Thyroid gland (tissue), 4 donors: ENCODE results near the gene BHMT2. TPM values are rescaled to one million over a fixed set of nuclear protein-coding genes. Genes with fewer than 3 reads are reported as not detected.

ENCODE experiments used
- DNase-seq, 2 donors: peaks; one replicate each; pipeline ENCODE4 v3.0.0-alpha.2; 2019
- H3K27ac ChIP-seq, 3 donors: fragments of 200-600 bp; sonication (generic); 1 replicate in 2 of 3; 2 replicates in 1 of 3; pipeline ENCODE4 v1.5.1; 2016 to 2019; ENCODE audit warnings: mild to moderate bottlenecking in 1 of 3, moderate library complexity in 1 of 3
- H3K27me3 ChIP-seq: fragments of 200-600 bp; sonication (generic); one replicate; pipeline ENCODE4 v1.5.1; 2019
- H3K36me3 ChIP-seq, 2 donors: fragments of 200-600 bp; sonication (generic); one replicate each; pipeline ENCODE4 v1.5.1; 2016 to 2019
- H3K4me1 ChIP-seq, 2 donors: fragments of 200-600 bp; sonication (generic); one replicate each; pipeline ENCODE4 v1.5.1; 2017 to 2019
- H3K4me3 ChIP-seq, 3 donors: fragments of 200-600 bp; sonication (generic); replicated peaks in 1 of 3; 1 replicate in 2 of 3; 2 replicates in 1 of 3; pipeline ENCODE4 v1.5.1; 2016; ENCODE audit warnings: mild to moderate bottlenecking in 1 of 3
- H3K9me3 ChIP-seq: fragments of 200-600 bp; sonication (generic); one replicate; pipeline ENCODE4 v1.5.1; 2017
- POLR2A ChIP-seq, 2 donors: fragments of 450-650 bp; IDR thresholded peaks; one replicate each; pipeline ENCODE4 v1.6.1; 2017; ENCODE audit warnings: antibody characterized with exemption in 2 of 2, mild to moderate bottlenecking in 2 of 2, moderate library complexity in 1 of 2
- WGBS, 2 donors: methylation state at CpG; one replicate each; pipeline ENCODE4 v1.1.5; 2017; 5-methylcytosine and 5-hydroxymethylcytosine counted together
- intact Hi-C: fragments of 100-400 bp; cut with DNase I; formaldehyde crosslinking; loops from one replicate; pipeline ENCODE4 v1.15.1; 2023
- total RNA-seq, 4 donors: library from RNA; depleted of rRNA; stranded (reverse); fragments of >200 nt; gene quantifications; one replicate each; pipeline ENCODE4 v1.2.3, GENCODE V29; 2016
- TF ChIP-seq, protein P1 (sequence below), 6 experiments: fragments of 200-600 bp in 3 of 6; fragments of 450-650 bp in 3 of 6; sonication (generic) in 3 of 6; IDR thresholded peaks; one replicate each; pipeline ENCODE4 v1.5.1; 2016 to 2019; ENCODE audit warnings: antibody characterized with exemption in 6 of 6, mild to moderate bottlenecking in 2 of 6, inconsistent platforms in 1 of 6, moderate library complexity in 1 of 6

BHMT2 gene
- total RNA-seq, 4 donors from 2014 or later = 46.1 to 126 (median 65.4) TPM

DNA sequence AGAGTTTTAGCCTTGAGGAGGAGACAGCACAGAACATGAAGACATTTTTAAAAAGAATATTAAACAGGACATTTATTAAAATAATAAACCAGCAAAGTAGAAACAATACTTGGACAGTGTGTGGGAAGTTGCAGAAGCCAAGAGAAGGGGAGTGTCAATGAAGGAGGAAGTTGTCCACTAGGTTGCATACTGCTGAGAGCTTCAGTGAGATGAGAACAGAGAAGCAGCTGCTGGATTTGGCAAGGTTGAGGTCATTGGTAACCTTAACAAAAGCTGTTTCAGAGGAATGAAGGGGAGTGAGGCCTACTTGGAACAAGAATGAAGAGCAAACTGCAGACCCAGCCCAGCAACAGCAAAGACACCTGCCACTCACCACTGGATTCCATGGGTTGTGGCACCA is 53.4 kb downstream of the BHMT2 start:
- no peaks in the 10 kb centered on the region for H3K27me3 ChIP-seq
- no peak overlapping the region for H3K4me3 ChIP-seq

DNA sequence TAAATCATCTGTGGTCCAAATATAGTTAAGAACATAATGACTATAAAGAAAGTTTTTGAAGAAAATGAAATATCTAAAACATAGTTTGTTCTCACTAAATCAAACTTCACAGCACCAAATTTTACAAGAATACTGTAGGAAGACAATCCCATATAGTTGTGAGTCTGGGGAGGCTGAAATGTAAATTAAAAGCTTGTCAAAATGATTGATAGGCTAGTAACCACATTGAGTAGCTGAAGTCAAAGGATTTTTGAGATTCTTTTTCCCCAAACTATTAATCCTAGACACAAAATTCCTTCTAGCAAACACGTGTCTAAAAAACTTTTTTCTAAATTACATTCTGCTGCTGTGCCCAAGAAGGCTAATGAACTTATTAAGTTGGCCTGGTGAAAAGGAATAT is 55.0 kb downstream of the BHMT2 start:
- Histone ChIP-seq H3K4me1 (no peaks in the 10 kb centered on the region), H3K27me3 (no peaks in the 10 kb centered on the region), H3K27ac (no peak overlapping the region), H3K9me3 (no peaks in the 10 kb centered on the region), H3K4me3 (no peak overlapping the region), H3K36me3 (no peaks in the 10 kb centered on the region)
- DNase-seq = no peak
- WGBS, 2 donors = 87 to 88% methylated on average over 1 of the region's 1 CpG
- intact Hi-C loops = no loop called here
- no peak for TF ChIP-seq POLR2A (IDR thresholded peaks at IDR 0.05)
- TF ChIP-seq, protein P1, sequence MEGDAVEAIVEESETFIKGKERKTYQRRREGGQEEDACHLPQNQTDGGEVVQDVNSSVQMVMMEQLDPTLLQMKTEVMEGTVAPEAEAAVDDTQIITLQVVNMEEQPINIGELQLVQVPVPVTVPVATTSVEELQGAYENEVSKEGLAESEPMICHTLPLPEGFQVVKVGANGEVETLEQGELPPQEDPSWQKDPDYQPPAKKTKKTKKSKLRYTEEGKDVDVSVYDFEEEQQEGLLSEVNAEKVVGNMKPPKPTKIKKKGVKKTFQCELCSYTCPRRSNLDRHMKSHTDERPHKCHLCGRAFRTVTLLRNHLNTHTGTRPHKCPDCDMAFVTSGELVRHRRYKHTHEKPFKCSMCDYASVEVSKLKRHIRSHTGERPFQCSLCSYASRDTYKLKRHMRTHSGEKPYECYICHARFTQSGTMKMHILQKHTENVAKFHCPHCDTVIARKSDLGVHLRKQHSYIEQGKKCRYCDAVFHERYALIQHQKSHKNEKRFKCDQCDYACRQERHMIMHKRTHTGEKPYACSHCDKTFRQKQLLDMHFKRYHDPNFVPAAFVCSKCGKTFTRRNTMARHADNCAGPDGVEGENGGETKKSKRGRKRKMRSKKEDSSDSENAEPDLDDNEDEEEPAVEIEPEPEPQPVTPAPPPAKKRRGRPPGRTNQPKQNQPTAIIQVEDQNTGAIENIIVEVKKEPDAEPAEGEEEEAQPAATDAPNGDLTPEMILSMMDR (IDR thresholded peaks at IDR 0.05) = no peak

More for the DNA sequence above, 53.4 kb downstream of the BHMT2 start:
- DNase-seq = no peak
- TF ChIP-seq, protein P1 (IDR thresholded peaks at IDR 0.05) = no peak
- TF ChIP-seq POLR2A (IDR thresholded peaks at IDR 0.05) = no peak
- no peaks in the 10 kb centered on the region for H3K9me3 ChIP-seq
- no peaks in the 10 kb centered on the region for H3K4me1 ChIP-seq
- H3K36me3 ChIP-seq = no peaks in the 10 kb centered on the region
- no peak overlapping the region for H3K27ac ChIP-seq
- intact Hi-C loops = no loop called here

DNA sequence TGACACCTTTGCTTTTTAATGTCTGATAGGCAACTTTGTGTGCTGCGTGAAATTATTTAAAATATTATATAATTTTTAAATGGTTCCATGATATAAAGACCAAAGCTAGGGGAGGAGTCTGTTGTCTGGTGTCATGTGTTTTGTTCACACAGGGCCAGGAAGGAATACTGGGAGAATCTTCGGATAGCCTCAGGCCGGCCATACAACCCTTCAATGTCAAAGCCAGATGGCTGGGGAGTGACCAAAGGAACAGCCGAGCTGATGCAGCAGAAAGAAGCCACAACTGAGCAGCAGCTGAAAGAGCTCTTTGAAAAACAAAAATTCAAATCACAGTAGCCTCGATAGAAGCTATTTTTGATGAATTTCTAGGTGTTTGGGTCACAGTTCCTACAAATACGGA is 61.2 kb downstream of the BHMT2 start:
- peaks cover 4 to 5% of the 10 kb centered on the region in 2 donors for H3K4me1 ChIP-seq
- H3K27me3 ChIP-seq = no peaks in the 10 kb centered on the region
- H3K36me3 ChIP-seq = no peaks in the 10 kb centered on the region
- intact Hi-C loops = loop anchor here (5.0 kb wide), 2 partner anchors 108 to 332 kb away; no protein-coding TSS in a partner anchor
- no peak overlapping the region for H3K27ac ChIP-seq
- TF ChIP-seq, protein P1 (IDR thresholded peaks at IDR 0.05) = no peak
- no peak for TF ChIP-seq POLR2A (IDR thresholded peaks at IDR 0.05)
- H3K9me3 ChIP-seq = no peaks in the 10 kb centered on the region
- WGBS, 2 donors = 73 to 85% methylated on average over 6 of the region's 6 CpGs
- no peak overlapping the region for H3K4me3 ChIP-seq
- no peak for DNase-seq

DNA sequence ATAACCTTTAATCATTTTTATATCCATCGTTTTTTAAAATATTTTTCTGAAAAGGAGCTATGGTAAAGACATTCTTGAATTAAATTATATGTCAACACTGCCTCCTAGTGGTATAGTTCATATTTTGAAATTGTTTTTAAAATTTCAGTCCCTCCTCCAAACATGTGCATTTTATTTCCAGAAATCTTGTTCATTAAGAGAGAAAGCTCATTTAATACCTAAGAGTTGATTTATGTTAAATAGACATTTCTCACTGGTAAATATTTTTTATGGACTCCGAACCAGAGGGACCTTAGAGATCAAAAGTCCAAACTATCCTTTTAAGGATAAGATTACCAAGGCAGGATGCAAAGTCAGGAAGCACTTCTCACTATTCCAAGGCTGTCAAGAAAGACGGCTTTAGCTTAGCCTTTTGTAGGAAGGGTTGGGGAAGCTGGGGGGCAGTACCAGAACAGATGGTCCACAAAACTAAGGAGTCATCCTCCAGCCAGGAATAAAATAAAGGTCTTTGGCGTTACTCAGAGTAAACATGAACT is 63.6 kb downstream of the BHMT2 start:
- 10 to 12% methylated on average over 4 of the region's 4 CpGs for WGBS, 2 donors
- no peaks in the 10 kb centered on the region for H3K9me3 ChIP-seq
- intact Hi-C loops = loop anchor here (5.0 kb wide), 2 partner anchors 111 to 329 kb away; no protein-coding TSS in a partner anchor
- H3K36me3 ChIP-seq = no peaks in the 10 kb centered on the region
- H3K27ac ChIP-seq = peak overlapping the region in 2 of 3 donors; percentile 51 to 72
- DNase-seq = no peak
- peaks cover 4 to 5% of the 10 kb centered on the region in 2 donors for H3K4me1 ChIP-seq
- TF ChIP-seq, protein P1 (IDR thresholded peaks at IDR 0.05) = peak in 5 of 6 experiments; percentile 14 to 54 (median 45)
- TF ChIP-seq POLR2A (IDR thresholded peaks at IDR 0.05) = no peak
- no peaks in the 10 kb centered on the region for H3K27me3 ChIP-seq
- H3K4me3 ChIP-seq = peak overlapping the region in 1 of 3 donors; percentile 13

DNA sequence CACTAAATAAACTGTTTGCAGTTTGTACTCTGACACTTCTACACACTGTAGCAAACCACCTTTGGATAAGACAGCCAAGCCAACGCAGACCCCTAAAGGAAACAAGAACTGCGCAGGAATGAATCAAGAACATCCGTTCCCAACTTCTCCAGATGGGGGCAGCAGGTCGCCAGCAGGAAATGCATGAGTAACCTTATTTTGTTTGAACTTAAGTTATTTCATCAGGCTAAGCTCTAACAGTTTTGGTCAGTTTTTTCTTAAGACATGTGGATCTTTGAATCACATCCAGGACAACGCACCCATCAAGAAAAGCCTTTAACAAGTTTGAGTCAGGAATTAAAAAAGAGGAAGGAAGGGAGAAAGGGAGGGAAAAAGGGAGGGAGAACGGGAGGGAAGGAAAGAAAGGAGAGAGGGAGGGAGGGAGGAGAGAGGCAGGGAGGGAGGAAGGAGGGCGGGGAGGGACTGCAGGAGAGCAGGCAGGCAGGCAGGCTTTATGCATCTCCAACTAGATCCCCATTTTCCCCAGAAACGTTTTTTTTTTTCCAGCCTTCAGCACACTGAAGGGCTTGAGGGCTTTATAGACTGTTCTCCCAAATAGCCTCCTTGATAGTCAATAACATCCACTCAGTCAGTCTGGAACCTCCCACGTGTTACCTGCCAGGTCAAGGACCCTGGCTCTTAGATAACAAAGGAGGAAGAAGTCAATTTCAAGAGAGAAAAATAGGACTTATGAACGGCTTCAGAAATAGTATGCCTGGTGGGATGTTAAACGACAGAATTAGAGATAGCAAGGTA is 64.3 kb downstream of the BHMT2 start:
- Histone ChIP-seq H3K27me3 (no peaks in the 10 kb centered on the region), H3K4me3 (peak overlapping the region in 1 of 3 donors; percentile 13), H3K27ac (peak overlapping the region in 2 of 3 donors; percentile 51 to 72), H3K9me3 (no peaks in the 10 kb centered on the region), H3K36me3 (no peaks in the 10 kb centered on the region), H3K4me1 (peaks cover 4 to 5% of the 10 kb centered on the region in 2 donors)
- intact Hi-C loops = loop anchor here (5.0 kb wide), 2 partner anchors 112 to 328 kb away; no protein-coding TSS in a partner anchor
- 2 to 5% methylated on average over 11 of the region's 11 CpGs for WGBS, 2 donors
- DNase-seq = peak; percentile 77 to 80
- TF ChIP-seq, protein P1 (IDR thresholded peaks at IDR 0.05) = peak in 5 of 6 experiments; percentile 62 to 81 (median 78)
- no peak for TF ChIP-seq POLR2A (IDR thresholded peaks at IDR 0.05)
